ENCODE results near the gene UNC5B.

UNC5B gene

DNA sequence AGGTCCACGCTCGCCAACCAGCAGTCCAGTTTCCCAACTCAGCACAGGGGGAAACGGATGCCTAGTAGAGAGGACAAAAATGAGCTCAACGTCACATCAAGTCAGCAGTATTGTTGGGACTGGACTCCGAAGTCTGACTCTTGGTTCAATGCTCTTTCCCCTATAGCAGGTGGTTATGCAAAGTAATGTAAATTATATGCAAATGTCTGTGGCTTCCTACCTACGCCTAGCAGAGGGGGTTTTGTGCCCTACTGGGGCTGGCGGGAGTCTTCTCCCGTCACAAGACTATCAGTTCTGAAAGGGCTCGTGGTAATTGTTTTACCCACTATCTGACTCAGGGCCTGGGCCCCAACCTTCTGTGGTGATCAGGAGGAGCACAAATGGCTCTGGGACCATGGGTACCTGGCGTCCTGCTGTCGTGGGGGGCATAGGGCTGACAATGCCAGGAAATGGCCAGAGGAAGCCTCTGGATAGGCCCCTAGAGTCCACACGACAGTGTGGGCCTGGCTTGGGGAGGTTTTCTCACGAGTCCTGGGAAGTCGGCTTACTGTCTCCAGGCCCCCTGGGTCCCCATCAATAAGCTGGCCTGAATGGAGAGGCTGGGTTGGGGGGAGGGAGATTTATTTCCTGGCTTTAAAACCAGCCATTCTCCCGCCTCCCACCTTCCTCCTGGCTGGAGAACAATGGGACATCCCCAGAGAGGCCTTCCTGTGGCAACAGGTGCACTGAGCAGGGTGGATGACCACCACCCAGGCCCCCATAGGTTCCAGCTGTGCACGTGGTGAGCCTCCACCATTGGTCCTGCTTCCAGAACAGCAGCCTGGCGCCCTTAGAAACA is 41.8 kb downstream of the UNC5B start:
- DNase-seq (ENCODE audit: low read depth in 2 of 2, low spot score in 1 of 2) = no peak

DNA sequence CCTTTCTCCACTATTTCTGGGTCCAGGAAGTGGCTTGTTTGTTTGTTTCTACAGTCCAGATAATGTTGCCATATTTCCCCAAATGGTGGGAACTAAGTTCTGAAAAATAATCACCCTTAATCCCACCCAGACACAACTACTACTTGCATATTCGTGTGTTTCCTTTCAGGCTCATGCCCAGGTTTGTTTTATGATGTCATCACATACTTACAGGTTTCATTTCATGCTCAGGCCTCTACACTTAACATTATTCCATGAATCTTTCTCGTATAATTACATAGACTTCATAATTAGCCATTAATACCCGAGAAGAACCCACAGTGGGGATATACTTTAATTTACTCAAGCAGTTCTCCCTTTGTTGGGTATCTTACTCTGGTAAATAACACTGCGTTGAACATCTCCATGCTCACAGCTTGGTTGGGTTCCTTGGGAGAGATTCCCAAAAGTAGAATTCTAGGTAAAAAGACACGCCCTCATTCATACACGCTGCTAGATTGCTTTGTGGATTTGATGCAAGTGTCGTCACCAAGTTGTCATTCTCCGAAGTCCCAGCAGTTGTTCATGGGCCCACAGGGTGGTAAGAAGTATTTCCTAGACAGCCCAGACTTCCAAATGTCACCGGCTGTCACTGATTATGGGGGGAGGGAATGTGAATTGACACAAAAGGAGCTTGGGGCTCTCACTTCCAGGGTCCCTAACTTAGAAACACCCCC is 42.6 kb downstream of the UNC5B start:
- no peak for DNase-seq (ENCODE audit: low read depth in 2 of 2, low spot score in 1 of 2)

GRCh38 chr10:71255550-71255807 is 43.1 kb downstream of the UNC5B start:
- DNase-seq (ENCODE audit: low read depth in 2 of 2, low spot score in 1 of 2) = no peak

DNA sequence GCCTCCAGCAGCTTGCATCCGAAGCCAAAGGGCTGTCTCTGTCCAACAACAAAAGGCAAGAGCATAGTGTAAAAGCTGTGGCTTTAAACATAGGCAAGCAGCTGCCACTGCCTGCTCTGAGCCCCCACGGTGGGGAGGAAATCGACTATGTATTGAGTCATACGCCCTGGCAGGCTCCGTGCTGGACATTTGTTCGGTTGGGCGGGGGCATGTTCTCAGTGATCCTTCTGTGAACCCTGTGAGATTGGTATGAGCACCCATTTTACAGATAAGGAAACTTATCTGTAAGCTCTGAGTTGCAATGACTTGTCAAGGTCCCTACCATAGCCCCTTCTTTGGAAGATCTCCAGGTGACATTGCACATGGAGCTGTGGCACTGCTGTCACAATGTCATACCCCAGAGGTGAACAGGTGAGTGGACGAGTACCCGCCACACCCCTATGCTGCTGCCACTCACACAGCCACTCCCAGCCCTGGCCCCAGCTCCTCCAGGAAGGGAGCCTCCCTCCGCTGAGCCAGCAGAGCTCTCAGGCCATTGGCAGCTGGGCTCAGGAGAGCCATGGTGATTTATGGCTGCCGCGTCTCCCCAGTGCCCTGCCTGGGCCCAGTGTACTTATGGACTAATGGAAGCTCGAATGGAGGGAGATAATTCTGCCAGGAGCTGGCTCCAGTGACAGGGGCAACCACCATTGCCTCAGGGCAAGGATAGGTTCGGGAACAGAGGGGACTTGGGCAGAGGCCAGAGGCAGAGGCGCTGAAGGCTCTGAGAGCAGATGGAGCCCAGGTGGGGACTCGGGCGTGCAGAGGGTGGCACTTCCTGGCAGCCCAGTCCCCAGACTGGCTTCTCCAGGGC is 43.7 kb downstream of the UNC5B start:
- DNase-seq (ENCODE audit: low read depth in 2 of 2, low spot score in 1 of 2) = no peak

- DNase-seq (ENCODE audit: low read depth in 2 of 2, low spot score in 1 of 2) = no peak
Measured at GRCh38 chr10:71256661-71257318, 44.4 kb downstream of the UNC5B start.

- no peak for DNase-seq (ENCODE audit: low read depth in 2 of 2, low spot score in 1 of 2)
Measured at GRCh38 chr10:71257319-71257997, 45.1 kb downstream of the UNC5B start.

DNA sequence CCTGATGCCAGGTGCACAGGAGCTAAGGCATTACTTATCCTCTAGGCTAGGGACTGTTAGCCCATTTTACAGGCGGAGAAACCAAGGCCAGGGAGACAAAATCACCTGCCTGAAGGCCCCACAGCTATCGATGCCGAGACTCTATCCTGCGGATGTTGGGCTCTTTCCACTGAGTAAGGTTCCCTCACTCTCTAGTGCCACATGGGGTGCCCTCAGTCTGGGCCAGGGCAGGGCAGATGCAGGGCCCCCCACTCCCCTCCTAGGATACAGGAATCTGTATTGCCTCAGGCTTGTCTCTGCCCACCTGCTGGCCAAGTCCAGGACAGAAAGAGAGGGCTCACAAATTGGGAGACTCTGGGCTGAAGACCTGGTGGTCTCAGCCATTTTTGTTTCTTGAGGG is 45.7 kb downstream of the UNC5B start:
- DNase-seq (ENCODE audit: low read depth in 2 of 2, low spot score in 1 of 2) = no peak

- DNase-seq (ENCODE audit: low read depth in 2 of 2, low spot score in 1 of 2) = no peak
Measured at GRCh38 chr10:71258446-71259145, 46.2 kb downstream of the UNC5B start.

DNA sequence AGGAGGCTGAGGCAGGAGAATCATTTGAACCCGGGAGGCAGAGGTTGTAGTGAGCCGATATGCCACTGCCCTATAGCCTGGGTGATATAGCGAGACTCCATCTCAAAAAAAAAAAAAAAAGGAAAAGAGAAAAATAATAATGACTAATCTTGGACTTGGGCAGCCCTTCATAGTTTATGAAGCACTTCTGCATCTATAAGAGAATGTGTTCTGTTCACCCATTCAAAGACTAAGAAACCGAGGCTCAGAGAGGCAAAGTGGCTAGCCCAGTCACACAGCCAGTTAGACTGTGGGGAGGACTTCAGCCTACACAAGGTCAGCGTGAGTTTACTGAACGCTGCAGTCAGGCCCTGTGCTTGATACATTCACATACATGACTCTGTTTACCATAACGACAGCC is 46.9 kb downstream of the UNC5B start:
- no peak for DNase-seq (ENCODE audit: low read depth in 2 of 2, low spot score in 1 of 2)

DNA sequence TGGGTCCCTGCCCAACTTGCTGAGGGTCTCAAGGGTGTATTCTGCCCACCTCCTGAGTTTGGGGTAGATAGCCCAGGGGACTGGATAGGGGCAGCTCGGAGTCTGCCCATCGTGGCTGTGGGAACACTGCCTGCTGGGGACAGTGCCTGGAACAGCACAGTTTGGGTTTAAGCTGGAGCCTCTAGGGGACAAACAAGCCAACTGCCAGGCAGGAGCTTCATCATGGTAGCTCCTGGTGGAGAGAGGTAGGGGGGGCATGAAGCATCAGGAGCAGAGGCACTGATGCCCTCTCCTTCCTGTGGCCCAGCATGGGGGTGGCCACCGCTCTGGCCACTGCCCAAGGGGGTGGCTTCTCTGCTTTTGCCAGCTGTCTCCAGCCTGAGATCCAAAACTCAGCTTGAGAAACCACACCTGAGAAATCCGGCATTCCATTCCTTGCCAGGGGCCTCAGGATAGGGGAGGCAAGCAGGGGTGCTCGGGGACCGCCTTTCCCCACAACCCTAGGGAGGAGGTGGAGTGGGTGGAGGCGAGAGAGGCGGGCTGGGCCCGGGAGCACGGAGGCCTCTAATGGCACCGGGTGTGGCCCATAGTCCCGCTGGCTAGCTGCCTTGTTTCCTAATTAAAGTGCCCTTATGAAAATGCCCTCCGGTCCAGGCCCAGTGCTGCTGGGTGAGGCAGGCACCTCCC is 47.6 kb downstream of the UNC5B start:
- DNase-seq (ENCODE audit: low read depth in 2 of 2, low spot score in 1 of 2) = no peak

- no peak for DNase-seq (ENCODE audit: low read depth in 2 of 2, low spot score in 1 of 2)
Measured at GRCh38 chr10:71260622-71261325, 48.4 kb downstream of the UNC5B start.

DNA sequence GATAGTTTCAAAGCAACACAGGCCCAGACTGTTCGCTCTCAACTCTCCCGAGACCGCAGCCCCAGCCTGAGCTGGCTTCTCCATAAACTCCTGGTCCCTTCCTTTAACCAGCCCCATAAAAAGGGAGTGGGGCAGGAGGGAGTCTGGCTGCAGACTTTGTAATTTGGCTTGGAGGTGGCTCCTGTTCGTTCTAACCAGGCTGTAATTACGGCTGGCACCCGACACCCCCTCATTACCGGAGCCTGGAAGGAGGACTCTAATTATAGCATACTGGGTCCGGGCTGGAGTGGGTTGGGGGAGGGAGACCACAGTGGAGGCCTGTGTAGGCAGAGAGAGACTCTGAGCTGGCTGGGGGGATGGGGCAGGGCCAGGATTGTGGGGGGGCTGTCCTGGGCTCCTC is 49.7 kb downstream of the UNC5B start:
- no peak for DNase-seq (ENCODE audit: low read depth in 2 of 2, low spot score in 1 of 2)

- no peak for DNase-seq (ENCODE audit: low read depth in 2 of 2, low spot score in 1 of 2)
Measured at GRCh38 chr10:71262817-71263216, 50.4 kb downstream of the UNC5B start.

- DNase-seq (ENCODE audit: low read depth in 2 of 2, low spot score in 1 of 2) = no peak
Measured at GRCh38 chr10:71263376-71263775, 51.0 kb downstream of the UNC5B start.

DNA sequence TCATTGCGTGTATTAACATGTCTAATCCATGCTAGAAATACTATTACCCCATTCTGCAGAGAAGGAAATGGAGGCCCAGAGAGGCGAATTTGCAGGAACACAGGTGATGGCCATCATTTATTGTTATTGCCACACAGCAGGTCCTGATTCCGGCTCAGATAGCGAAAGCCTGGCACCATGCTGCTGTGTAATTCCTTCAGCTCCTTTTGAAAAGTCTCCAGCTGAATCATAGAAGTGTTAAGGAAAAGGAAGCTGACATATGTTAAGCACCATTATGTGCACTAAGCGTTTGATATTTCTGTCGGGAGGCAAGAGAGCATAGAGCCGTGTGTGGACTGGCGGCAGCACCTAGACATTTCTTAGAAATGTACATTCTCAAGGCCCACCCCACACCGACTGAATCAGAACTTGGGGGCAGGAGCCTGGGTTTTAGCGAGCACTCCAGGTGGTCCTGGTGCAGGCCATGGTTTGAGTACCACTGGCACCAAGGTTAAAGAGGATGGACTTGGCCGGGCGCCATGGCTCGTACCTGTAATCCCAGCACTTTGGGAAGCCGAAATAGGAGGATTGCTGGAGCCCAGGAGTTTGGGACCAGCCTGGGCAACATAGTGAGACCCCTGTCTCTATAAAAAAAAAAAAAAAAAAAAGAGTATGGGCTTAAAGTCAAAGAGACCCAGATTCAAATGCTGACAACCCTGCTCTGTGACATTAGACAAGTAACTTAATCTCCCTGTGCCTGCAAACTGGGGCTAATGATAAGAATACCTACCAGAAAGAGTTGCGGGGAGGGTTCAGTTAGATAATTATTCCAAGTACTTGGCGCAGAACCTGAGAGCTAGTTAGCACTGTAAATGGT is 52.2 kb downstream of the UNC5B start:
- DNase-seq (ENCODE audit: low read depth in 2 of 2, low spot score in 1 of 2) = no peak

DNA sequence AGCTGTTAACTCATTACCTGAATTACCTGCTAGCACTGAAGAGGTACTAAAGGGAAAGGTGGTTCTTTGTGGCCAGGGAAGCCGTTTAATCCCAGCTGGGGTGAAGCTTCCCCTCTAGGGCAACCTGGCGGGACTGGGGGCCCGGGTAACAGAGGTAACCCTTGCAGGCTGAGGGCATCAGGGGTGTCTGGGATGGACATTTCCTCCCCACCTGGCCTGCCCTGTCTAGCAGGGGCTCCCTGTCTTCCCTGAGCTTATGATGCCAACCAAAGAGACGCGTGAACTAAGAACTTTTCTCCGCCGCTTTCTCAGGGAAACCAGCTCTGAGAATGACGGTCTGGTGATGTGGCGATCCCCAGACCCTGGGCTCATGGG is 52.8 kb downstream of the UNC5B start:
- no peak for DNase-seq (ENCODE audit: low read depth in 2 of 2, low spot score in 1 of 2)

GRCh38 chr10:71265618-71266146 is 53.3 kb downstream of the UNC5B start:
- no peak for DNase-seq (ENCODE audit: low read depth in 2 of 2, low spot score in 1 of 2)

All from stimulated activated CD8-positive, alpha-beta memory T cell treated with anti-CD3 and anti-CD28 coated beads, Interleukin-4, amount 100 ng/mL, for 4 hours (primary cell).